ENCODE data around the gene CDH4. TPM values are rescaled to one million over a fixed set of nuclear protein-coding genes. Genes with fewer than 3 reads are reported as not detected.

Gene CDH4
- total RNA-seq, 3 donors from 2014 or later (not counting 1 experiment from before 2014, with no cell fraction given): 0.18 TPM; not detected in 2

DNA sequence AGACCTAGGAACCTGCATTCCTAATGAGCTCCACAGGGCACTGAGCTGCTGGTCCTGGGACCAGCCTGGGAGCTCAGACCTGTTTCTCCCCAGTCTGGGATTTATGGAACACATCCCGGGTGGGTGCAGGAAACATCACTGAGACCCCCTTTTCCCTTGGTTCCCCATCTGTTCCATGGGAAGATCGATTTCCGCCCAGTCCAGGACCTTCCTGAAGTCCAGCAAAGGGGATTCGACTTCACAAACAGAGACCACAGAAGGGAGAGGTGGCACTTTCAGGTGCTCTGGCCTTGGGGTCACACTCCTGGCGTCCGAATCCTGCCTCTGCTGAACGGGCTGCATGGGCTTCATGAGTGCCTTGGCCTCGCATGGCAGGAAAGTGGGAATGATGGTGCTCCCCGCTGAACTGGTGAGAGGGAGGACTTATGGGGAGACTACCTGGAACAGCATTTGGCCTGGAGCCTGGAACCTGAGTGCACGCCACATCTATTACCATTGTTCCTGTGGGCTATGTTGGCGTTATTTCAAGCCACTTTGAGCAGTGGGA, 517.3 kb downstream of the CDH4 start:
- H3K27ac ChIP-seq (ENCODE audit: low read length): no peak overlapping the region
- no peaks in the 10 kb centered on the region for H3K4me1 ChIP-seq (ENCODE audit: control insufficient read depth, insufficient read depth, low read length)
- H3K4me3 ChIP-seq (ENCODE audit: low read length): no peak overlapping the region
- WGBS (ENCODE audit: insufficient coverage): 83% methylated on average over 11 of the region's 11 CpGs
- TF ChIP-seq, protein P1, sequence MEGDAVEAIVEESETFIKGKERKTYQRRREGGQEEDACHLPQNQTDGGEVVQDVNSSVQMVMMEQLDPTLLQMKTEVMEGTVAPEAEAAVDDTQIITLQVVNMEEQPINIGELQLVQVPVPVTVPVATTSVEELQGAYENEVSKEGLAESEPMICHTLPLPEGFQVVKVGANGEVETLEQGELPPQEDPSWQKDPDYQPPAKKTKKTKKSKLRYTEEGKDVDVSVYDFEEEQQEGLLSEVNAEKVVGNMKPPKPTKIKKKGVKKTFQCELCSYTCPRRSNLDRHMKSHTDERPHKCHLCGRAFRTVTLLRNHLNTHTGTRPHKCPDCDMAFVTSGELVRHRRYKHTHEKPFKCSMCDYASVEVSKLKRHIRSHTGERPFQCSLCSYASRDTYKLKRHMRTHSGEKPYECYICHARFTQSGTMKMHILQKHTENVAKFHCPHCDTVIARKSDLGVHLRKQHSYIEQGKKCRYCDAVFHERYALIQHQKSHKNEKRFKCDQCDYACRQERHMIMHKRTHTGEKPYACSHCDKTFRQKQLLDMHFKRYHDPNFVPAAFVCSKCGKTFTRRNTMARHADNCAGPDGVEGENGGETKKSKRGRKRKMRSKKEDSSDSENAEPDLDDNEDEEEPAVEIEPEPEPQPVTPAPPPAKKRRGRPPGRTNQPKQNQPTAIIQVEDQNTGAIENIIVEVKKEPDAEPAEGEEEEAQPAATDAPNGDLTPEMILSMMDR (IDR thresholded peaks at IDR 0.05): no peak
- H3K36me3 Mint-ChIP-seq: no peaks in the 10 kb centered on the region
- no peaks in the 10 kb centered on the region for H3K36me3 ChIP-seq (ENCODE audit: control insufficient read depth, insufficient read depth, low read length)
- intact Hi-C loops (cut with micrococcal nuclease): no loop called here
- no peak overlapping the region for H3K27ac Mint-ChIP-seq
- H3K27me3 ChIP-seq (ENCODE audit: control insufficient read depth, insufficient read depth, low read length): no peaks in the 10 kb centered on the region
- no peaks in the 10 kb centered on the region for H3K4me1 Mint-ChIP-seq
- no peak for DNase-seq
- no peak overlapping the region for H3K4me3 Mint-ChIP-seq
- ATAC-seq: no peak
- H3K27me3 Mint-ChIP-seq (ENCODE audit: low read depth in 2 of 2): no peaks in the 10 kb centered on the region
- H3K9me3 ChIP-seq (ENCODE audit: control insufficient read depth, insufficient read depth, low read length): peaks cover 14% of the 10 kb centered on the region
- no peaks in the 10 kb centered on the region for H3K9me3 Mint-ChIP-seq

DNA sequence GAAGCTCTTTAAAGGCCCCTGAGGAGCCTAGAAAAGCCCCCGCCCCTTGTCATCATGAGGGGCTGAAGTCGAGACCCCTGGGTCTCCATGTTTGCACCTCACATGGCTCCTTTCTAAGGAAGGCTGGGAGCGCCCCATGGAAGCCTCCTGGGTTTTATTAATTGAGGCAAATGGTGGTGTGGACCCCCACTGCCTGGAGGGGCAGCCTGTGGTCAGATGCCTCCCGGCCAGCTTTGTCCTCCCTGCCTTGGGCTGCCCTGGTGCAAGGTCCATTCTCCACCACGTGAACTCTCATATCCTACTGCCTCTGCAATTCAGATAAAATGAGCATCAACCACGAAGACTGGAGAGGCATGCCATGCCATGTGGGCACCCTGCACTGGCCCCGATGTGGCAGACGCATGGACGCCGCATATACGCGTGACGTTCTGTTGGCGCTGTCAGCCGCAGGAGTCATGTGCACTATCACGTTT, 518.1 kb downstream of the CDH4 start:
- Histone ChIP-seq H3K27ac (ENCODE audit: low read length) (no peak overlapping the region), H3K4me3 (ENCODE audit: low read length) (no peak overlapping the region), H3K36me3 (ENCODE audit: control insufficient read depth, insufficient read depth, low read length) (no peaks in the 10 kb centered on the region), H3K9me3 (ENCODE audit: control insufficient read depth, insufficient read depth, low read length) (peaks cover 10% of the 10 kb centered on the region), H3K27me3 (ENCODE audit: control insufficient read depth, insufficient read depth, low read length) (no peaks in the 10 kb centered on the region), H3K4me1 (ENCODE audit: control insufficient read depth, insufficient read depth, low read length) (no peaks in the 10 kb centered on the region)
- ATAC-seq (no peak), DNase-seq (no peak)
- TF ChIP-seq, protein P1 (IDR thresholded peaks at IDR 0.05): no peak
- H3K36me3 Mint-ChIP-seq: no peaks in the 10 kb centered on the region
- H3K4me1 Mint-ChIP-seq: no peaks in the 10 kb centered on the region
- no peak overlapping the region for H3K27ac Mint-ChIP-seq
- no peak overlapping the region for H3K4me3 Mint-ChIP-seq
- intact Hi-C loops (cut with micrococcal nuclease): no loop called here
- WGBS (ENCODE audit: insufficient coverage): 88% methylated on average over 16 of the region's 16 CpGs
- H3K27me3 Mint-ChIP-seq (ENCODE audit: low read depth in 2 of 2): no peaks in the 10 kb centered on the region
- H3K9me3 Mint-ChIP-seq: no peaks in the 10 kb centered on the region

DNA sequence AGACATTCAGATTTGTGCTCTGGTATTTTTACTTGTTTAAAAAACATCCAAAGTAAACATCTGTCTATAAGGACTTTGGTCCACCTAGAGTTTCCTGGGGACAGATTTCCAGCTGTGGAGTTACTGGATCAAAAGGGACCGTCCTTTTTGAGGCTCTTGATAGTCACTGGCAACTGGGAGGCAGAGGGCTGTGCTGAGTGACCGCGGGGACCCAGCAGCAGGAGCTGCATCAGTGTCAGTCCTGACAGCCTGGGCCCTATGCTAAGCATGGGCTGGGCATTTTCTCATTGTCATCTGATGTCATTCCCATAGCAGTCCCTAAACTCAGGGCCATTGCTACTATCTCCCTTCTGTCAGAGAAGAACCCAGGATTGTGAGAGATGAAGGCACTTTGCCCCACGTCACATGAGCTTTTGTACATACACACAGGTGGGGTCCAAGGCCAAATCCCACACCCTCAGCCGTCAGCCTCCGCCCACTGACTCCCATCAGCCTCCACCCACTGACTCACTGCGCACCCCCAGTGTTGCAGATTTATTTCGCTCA, 519.8 kb downstream of the CDH4 start:
- no peaks in the 10 kb centered on the region for H3K27me3 Mint-ChIP-seq (ENCODE audit: low read depth in 2 of 2)
- Histone ChIP-seq H3K36me3 (ENCODE audit: control insufficient read depth, insufficient read depth, low read length) (no peaks in the 10 kb centered on the region), H3K9me3 (ENCODE audit: control insufficient read depth, insufficient read depth, low read length) (peaks cover 9% of the 10 kb centered on the region), H3K4me3 (ENCODE audit: low read length) (no peak overlapping the region), H3K27ac (ENCODE audit: low read length) (no peak overlapping the region), H3K4me1 (ENCODE audit: control insufficient read depth, insufficient read depth, low read length) (no peaks in the 10 kb centered on the region), H3K27me3 (ENCODE audit: control insufficient read depth, insufficient read depth, low read length) (no peaks in the 10 kb centered on the region)
- DNase-seq: no peak
- no peak for ATAC-seq
- TF ChIP-seq, protein P1 (IDR thresholded peaks at IDR 0.05): no peak
- WGBS (ENCODE audit: insufficient coverage): 91% methylated on average over 6 of the region's 8 CpGs
- H3K4me3 Mint-ChIP-seq: no peak overlapping the region
- H3K9me3 Mint-ChIP-seq: no peaks in the 10 kb centered on the region
- intact Hi-C loops (cut with micrococcal nuclease): no loop called here
- H3K27ac Mint-ChIP-seq: no peak overlapping the region
- H3K4me1 Mint-ChIP-seq: no peaks in the 10 kb centered on the region
- H3K36me3 Mint-ChIP-seq: no peaks in the 10 kb centered on the region
